Thoracic aorta (tissue), 2 donors: ENCODE measurements around the gene SLC1A1. TPM values are rescaled to one million over a fixed set of nuclear protein-coding genes. Genes with fewer than 3 reads are reported as not detected.

Experiments used
- ATAC-seq: fragments of 150-250 bp; one replicate; pipeline ENCODE4 v1.8.0; 2017; ENCODE audit warnings: low read depth; ENCODE audit not compliant: insufficient number of reproducible peaks, low FRiP score
- DNase-seq: peaks from one replicate; pipeline ENCODE4 v3.0.0-alpha.2; 2020; ENCODE audit warnings: low spot score
- H3K27ac ChIP-seq, 2 donors: fragments of 200-600 bp; sonication (generic); 1 replicate in 1 of 2; 2 replicates in 1 of 2; pipeline ENCODE4 v1.5.1; 2016; ENCODE audit warnings: mild to moderate bottlenecking in 2 of 2, moderate library complexity in 2 of 2
- H3K27me3 ChIP-seq: fragments of 200-600 bp; sonication (generic); replicated peaks from 2 replicates; pipeline ENCODE4 v1.6.0; 2016; ENCODE audit warnings: mild to moderate bottlenecking; ENCODE audit not compliant: insufficient read depth
- H3K36me3 ChIP-seq: fragments of 200-600 bp; sonication (generic); one replicate; pipeline ENCODE4 v1.5.1; 2016
- H3K4me1 ChIP-seq, 2 donors: fragments of 200-600 bp; sonication (generic); 1 replicate in 1 of 2; 2 replicates in 1 of 2; pipeline versions ENCODE4 v1.5.1 to v1.6.0; 2016; ENCODE audit warnings: low read depth in 2 of 2, mild to moderate bottlenecking in 1 of 2; ENCODE audit not compliant: control insufficient read depth in 1 of 2
- H3K4me3 ChIP-seq: fragments of 200-600 bp; sonication (generic); 2 replicates; pipeline ENCODE4 v1.5.1; 2016; ENCODE audit warnings: mild to moderate bottlenecking
- H3K9me3 ChIP-seq: fragments of 200-600 bp; sonication (generic); 2 replicates; pipeline ENCODE4 v1.5.1; 2016
- CTCF ChIP-seq: fragments of 200-600 bp; sonication (generic); IDR thresholded peaks from one replicate; pipeline ENCODE4 v1.5.1; 2019; ENCODE audit warnings: antibody characterized with exemption
- total RNA-seq, 2 donors: library from RNA; depleted of rRNA; stranded (reverse); fragments of >200 nt; gene quantifications; one replicate each; pipeline versions ENCODE4 v1.1.0 to v1.2.3, GENCODE V29; 2016

SLC1A1 gene
- total RNA-seq, 2 donors from 2014 or later: 3.7 to 7.3 TPM

DNA sequence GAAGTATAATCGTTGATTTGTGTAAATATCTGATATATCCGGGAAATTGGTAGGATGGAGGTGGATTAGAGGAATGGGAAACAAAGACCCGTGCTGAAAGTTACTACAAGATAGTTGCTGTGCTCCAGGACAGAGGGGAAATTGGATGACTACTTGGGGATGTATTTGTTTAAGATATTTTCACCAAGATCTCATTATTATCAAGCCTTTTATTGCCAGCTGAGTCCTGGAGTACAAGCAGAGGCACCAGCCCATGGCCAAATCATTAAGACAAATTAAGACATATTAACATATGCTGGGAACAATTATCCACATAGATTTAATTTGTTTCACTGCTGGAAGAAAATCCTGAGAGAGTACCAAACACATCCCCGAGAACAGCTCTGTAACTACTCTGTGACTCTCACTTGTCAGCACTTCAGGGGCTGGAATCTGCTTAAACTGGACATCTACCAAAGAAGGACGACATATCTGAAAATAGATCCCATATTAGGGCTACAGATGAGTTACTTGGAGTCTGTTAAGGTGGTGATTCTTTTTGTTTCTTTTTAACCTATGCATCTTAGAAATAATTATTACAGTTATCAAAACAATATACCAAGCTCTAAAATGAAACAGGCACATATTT is 68.2 kb downstream of the SLC1A1 start:
- DNase-seq (no peak), ATAC-seq (no peak)
- H3K27me3 ChIP-seq: no peaks in the 10 kb centered on the region
- H3K9me3 ChIP-seq: no peaks in the 10 kb centered on the region
- no peak overlapping the region for H3K4me3 ChIP-seq
- H3K4me1 ChIP-seq: peaks cover 4 to 6% of the 10 kb centered on the region in 2 donors
- H3K36me3 ChIP-seq: no peaks in the 10 kb centered on the region
- TF ChIP-seq CTCF: no peak
- no peak overlapping the region for H3K27ac ChIP-seq

DNA sequence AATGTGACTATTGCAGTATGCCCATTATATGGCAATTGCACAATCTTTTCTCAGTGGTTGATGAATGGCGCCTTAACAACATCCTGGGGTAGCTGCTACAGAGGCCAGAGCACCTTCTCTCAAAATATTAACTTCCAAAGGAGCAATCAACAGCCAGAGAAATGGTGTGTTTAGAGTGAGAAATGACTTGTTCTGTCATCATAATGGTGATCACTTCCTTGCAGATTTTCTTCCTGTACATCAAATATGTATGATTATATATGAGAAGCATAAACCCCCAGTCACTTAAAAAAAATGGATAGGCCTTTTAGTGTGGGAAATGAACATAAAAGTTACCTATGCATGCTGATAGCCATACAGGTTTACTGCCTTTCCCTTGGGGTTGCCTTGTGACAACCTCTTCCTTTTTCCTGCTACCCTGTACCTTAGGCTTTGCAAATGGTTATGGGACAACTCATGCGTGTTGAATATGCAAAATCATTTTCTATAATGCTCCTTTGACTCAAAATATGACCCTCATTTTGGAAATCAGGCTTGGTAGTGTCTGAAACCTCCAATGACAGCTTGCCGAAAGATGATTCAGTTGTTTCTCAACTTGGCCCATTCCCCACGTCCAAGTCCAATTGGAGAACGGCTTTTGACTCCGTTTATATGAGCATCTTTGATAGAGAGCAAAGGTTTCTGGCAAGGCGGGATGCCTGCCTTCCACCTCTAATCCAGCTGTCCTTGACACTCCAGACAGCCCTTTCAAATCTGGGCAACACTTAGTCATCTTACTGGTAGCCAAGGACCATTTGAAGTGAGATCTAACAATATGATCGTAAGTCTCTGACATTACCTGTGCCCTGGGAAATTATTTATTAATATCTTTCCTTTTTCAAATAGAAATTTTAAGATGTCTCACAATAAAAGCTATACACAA is 69.3 kb downstream of the SLC1A1 start:
- no peak for TF ChIP-seq CTCF
- Histone ChIP-seq H3K9me3 (no peaks in the 10 kb centered on the region), H3K4me3 (no peak overlapping the region), H3K27ac (no peak overlapping the region), H3K27me3 (no peaks in the 10 kb centered on the region), H3K4me1 (no peaks in the 10 kb centered on the region), H3K36me3 (no peaks in the 10 kb centered on the region)
- DNase-seq: no peak
- no peak for ATAC-seq

DNA sequence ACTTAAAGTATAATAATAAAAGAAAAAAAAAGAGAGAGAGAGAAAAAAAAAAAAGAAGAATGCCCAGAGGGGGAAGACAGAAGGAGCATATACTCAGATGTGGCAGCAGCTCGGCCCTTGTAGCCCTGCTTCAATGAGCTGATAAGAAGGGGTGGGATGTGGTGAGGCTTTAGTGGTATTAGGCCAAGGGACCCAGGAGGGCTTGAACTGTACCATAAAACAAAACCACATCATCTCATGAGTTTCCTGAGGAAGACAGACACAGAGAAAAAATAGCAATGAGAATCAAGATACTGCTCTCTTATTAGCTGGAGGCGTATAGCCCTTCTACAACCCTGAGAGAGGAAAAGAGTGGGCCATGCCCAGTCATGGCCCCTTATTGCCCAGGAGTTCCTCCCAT is 72.8 kb downstream of the SLC1A1 start:
- Histone ChIP-seq H3K4me3 (no peak overlapping the region), H3K27me3 (no peaks in the 10 kb centered on the region), H3K4me1 (no peaks in the 10 kb centered on the region), H3K36me3 (no peaks in the 10 kb centered on the region), H3K9me3 (no peaks in the 10 kb centered on the region), H3K27ac (no peak overlapping the region)
- ATAC-seq: no peak
- no peak for DNase-seq
- no peak for TF ChIP-seq CTCF

- Histone ChIP-seq H3K27ac (no peak overlapping the region), H3K4me1 (no peaks in the 10 kb centered on the region), H3K36me3 (no peaks in the 10 kb centered on the region), H3K4me3 (no peak overlapping the region), H3K9me3 (no peaks in the 10 kb centered on the region), H3K27me3 (no peaks in the 10 kb centered on the region)
- no peak for DNase-seq
- TF ChIP-seq CTCF: no peak
- ATAC-seq: no peak
Observed at GRCh38 chr9:4566806-4567205, 76.5 kb downstream of the SLC1A1 start.

- Histone ChIP-seq H3K27ac (no peak overlapping the region), H3K27me3 (no peaks in the 10 kb centered on the region), H3K4me1 (no peaks in the 10 kb centered on the region), H3K36me3 (no peaks in the 10 kb centered on the region), H3K9me3 (no peaks in the 10 kb centered on the region), H3K4me3 (no peak overlapping the region)
- no peak for DNase-seq
- no peak for ATAC-seq
- no peak for TF ChIP-seq CTCF
Observed at GRCh38 chr9:4567601-4568000, 77.3 kb downstream of the SLC1A1 start.
